ENCODE data around the gene ZNF101. TPM values are rescaled to one million over a fixed set of nuclear protein-coding genes. Genes with fewer than 3 reads are reported as not detected.
A peak's percentile ranks its signal among the peaks of the same experiment; 100 is the strongest.

ZNF101 gene
- polyA plus RNA-seq, 1 donor from 2014 or later: 12.2 TPM

DNA sequence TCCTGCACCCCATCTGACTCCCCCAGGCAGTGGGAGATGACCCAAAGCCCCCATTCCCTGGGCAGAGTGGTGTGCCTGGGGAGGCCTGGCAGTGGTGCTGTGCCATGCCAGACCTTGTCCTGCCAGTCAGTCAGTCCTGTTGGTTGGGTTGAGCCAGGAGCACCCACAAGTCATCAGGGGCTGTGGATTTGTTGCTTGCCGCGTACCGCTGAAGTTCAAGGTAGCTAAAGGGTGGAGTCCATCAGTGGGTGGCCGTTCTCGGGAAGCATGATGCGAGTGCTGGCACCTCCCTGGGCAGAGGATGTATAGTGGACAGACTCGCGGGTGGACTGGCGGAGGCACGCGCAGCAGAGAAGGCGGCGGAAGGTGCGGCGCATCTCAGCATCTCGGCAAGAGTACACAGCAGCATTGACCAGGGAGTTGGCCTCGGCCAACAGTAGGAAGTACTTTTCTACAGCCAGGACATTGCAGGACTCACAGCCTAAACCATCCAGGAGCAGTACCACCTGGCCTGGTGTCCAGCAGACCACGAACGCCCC is 44.5 kb upstream of the ZNF101 start:
- Histone ChIP-seq H3K4me2 (ENCODE audit: low read length) (no peak overlapping the region), H3K9ac (ENCODE audit: low read length) (no peak overlapping the region), H3K27ac (ENCODE audit: low read length) (no peak overlapping the region), H3K27me3 (ENCODE audit: insufficient read depth, low read depth, low read length) (no peaks in the 10 kb centered on the region), H4K20me1 (ENCODE audit: insufficient read depth) (no peaks in the 10 kb centered on the region), H3F3A (ENCODE audit: insufficient read depth, low read length, poor library complexity, severe bottlenecking) (no peaks in the 10 kb centered on the region), H3K36me3 (ENCODE audit: insufficient read depth, low read length) (peaks cover 5% of the 10 kb centered on the region), H3K79me2 (replicated peaks; ENCODE audit: insufficient read depth, low read length) (no peaks in the 10 kb centered on the region), H3K9me2 (ENCODE audit: insufficient read depth, low read length) (no peaks in the 10 kb centered on the region), H3K9me3 (ENCODE audit: low read length) (no peaks in the 10 kb centered on the region), H3K4me3 (ENCODE audit: low read length) (no peak overlapping the region), H2AFZ (ENCODE audit: low read depth, low read length) (no peak overlapping the region)
- no peak for TF ChIP-seq EZH2 (IDR thresholded peaks at IDR 0.05; ENCODE audit: borderline replicate concordance, insufficient read depth, low read length, poor library complexity, severe bottlenecking)
- TF ChIP-seq RAD21 (conservative IDR thresholded peaks at IDR 0.05): no peak
- no peak for TF ChIP-seq SMC3 (conservative IDR thresholded peaks at IDR 0.05; ENCODE audit: poor library complexity)
- TF ChIP-seq, protein P1, sequence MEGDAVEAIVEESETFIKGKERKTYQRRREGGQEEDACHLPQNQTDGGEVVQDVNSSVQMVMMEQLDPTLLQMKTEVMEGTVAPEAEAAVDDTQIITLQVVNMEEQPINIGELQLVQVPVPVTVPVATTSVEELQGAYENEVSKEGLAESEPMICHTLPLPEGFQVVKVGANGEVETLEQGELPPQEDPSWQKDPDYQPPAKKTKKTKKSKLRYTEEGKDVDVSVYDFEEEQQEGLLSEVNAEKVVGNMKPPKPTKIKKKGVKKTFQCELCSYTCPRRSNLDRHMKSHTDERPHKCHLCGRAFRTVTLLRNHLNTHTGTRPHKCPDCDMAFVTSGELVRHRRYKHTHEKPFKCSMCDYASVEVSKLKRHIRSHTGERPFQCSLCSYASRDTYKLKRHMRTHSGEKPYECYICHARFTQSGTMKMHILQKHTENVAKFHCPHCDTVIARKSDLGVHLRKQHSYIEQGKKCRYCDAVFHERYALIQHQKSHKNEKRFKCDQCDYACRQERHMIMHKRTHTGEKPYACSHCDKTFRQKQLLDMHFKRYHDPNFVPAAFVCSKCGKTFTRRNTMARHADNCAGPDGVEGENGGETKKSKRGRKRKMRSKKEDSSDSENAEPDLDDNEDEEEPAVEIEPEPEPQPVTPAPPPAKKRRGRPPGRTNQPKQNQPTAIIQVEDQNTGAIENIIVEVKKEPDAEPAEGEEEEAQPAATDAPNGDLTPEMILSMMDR (IDR thresholded peaks at IDR 0.05; ENCODE audit: poor library complexity, severe bottlenecking): no peak
- no peak for TF ChIP-seq POLR2AphosphoS5 (IDR thresholded peaks at IDR 0.05)
- no peak for TF ChIP-seq EP300 (conservative IDR thresholded peaks at IDR 0.05; ENCODE audit: poor library complexity, severe bottlenecking)
- no peak for TF ChIP-seq TAF1 (IDR thresholded peaks at IDR 0.05; ENCODE audit: low read depth)
- no peak for TF ChIP-seq MXI1 (conservative IDR thresholded peaks at IDR 0.05; ENCODE audit: poor library complexity, severe bottlenecking)
- TF ChIP-seq, protein P2, sequence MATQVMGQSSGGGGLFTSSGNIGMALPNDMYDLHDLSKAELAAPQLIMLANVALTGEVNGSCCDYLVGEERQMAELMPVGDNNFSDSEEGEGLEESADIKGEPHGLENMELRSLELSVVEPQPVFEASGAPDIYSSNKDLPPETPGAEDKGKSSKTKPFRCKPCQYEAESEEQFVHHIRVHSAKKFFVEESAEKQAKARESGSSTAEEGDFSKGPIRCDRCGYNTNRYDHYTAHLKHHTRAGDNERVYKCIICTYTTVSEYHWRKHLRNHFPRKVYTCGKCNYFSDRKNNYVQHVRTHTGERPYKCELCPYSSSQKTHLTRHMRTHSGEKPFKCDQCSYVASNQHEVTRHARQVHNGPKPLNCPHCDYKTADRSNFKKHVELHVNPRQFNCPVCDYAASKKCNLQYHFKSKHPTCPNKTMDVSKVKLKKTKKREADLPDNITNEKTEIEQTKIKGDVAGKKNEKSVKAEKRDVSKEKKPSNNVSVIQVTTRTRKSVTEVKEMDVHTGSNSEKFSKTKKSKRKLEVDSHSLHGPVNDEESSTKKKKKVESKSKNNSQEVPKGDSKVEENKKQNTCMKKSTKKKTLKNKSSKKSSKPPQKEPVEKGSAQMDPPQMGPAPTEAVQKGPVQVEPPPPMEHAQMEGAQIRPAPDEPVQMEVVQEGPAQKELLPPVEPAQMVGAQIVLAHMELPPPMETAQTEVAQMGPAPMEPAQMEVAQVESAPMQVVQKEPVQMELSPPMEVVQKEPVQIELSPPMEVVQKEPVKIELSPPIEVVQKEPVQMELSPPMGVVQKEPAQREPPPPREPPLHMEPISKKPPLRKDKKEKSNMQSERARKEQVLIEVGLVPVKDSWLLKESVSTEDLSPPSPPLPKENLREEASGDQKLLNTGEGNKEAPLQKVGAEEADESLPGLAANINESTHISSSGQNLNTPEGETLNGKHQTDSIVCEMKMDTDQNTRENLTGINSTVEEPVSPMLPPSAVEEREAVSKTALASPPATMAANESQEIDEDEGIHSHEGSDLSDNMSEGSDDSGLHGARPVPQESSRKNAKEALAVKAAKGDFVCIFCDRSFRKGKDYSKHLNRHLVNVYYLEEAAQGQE (IDR thresholded peaks at IDR 0.05; ENCODE audit: borderline replicate concordance): no peak

DNA sequence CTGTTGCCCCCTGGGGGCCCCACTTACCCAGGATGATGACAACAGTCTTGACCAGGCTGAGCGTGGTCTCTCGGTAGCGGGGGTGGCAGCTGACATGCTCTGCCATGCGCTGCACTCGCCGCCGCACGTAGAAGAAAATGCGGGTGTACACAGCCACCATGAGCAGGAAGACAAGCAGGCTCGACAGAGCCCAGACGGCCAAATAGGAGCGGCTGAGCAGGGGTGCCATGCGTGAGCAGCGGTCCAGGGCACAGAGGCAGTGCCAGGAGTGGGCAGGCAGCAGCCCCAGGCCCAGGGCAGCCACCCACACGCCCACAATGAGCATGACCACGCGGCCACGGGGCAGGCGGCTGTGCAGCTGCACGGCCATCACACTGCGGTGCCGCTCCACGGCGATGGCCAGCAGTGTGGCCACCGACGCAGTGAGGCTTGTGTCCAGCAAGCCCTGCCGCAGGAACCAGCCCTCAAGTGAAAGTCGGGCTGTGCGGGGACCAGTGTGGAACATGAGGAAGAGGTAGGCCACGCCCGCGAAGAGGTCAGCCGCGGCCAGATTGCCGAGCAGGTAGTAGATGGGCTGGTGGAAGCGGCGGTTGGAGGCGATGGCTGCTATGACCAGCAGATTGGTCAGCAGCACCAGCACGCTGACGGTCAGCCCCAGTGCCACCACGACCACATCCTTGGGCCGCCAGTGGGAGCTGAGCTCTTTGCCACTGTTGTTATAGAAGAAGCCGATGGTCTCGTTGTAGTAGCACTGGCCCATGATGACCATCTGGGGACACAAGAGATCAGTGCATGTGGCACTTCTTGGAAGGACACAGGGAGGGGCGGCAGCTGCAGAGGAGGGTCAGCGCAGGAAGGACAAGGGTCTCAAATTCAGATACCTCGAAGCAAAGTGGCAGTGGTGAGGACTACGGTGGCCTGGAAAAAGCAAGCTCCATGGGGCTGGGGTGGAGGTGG is 41.8 kb upstream of the ZNF101 start:
- Histone ChIP-seq H3K79me2 (replicated peaks; ENCODE audit: insufficient read depth, low read length) (no peaks in the 10 kb centered on the region), H4K20me1 (ENCODE audit: insufficient read depth) (no peaks in the 10 kb centered on the region), H3K27me3 (ENCODE audit: insufficient read depth, low read depth, low read length) (no peaks in the 10 kb centered on the region), H2AFZ (ENCODE audit: low read depth, low read length) (no peak overlapping the region), H3K9me3 (ENCODE audit: low read length) (no peaks in the 10 kb centered on the region), H3K4me2 (ENCODE audit: low read length) (peak overlapping the region; percentile 78), H3K36me3 (ENCODE audit: insufficient read depth, low read length) (peaks cover 5% of the 10 kb centered on the region), H3F3A (ENCODE audit: insufficient read depth, low read length, poor library complexity, severe bottlenecking) (no peaks in the 10 kb centered on the region), H3K9ac (ENCODE audit: low read length) (peak overlapping the region; percentile 67), H3K9me2 (ENCODE audit: insufficient read depth, low read length) (no peaks in the 10 kb centered on the region), H3K4me3 (ENCODE audit: low read length) (peak overlapping the region; percentile 71), H3K27ac (ENCODE audit: low read length) (peak overlapping the region; percentile 37)
- TF ChIP-seq, protein P1 (IDR thresholded peaks at IDR 0.05; ENCODE audit: poor library complexity, severe bottlenecking): no peak
- no peak for TF ChIP-seq SMC3 (conservative IDR thresholded peaks at IDR 0.05; ENCODE audit: poor library complexity)
- no peak for TF ChIP-seq EZH2 (IDR thresholded peaks at IDR 0.05; ENCODE audit: borderline replicate concordance, insufficient read depth, low read length, poor library complexity, severe bottlenecking)
- no peak for TF ChIP-seq POLR2AphosphoS5 (IDR thresholded peaks at IDR 0.05)
- TF ChIP-seq, protein P2 (IDR thresholded peaks at IDR 0.05; ENCODE audit: borderline replicate concordance): no peak
- no peak for TF ChIP-seq MXI1 (conservative IDR thresholded peaks at IDR 0.05; ENCODE audit: poor library complexity, severe bottlenecking)
- TF ChIP-seq RAD21 (conservative IDR thresholded peaks at IDR 0.05): no peak
- TF ChIP-seq TAF1 (IDR thresholded peaks at IDR 0.05; ENCODE audit: low read depth): no peak
- no peak for TF ChIP-seq EP300 (conservative IDR thresholded peaks at IDR 0.05; ENCODE audit: poor library complexity, severe bottlenecking)
